Esophagus squamous epithelium (tissue), 4 donors: ENCODE measurements around the gene GP1BA.

Experiments used
- POLR2A ChIP-seq, 4 donors: fragments of 450-650 bp; IDR thresholded peaks; one replicate each; pipeline ENCODE4 v1.6.1; 2017; ENCODE audit warnings: antibody characterized with exemption in 4 of 4, mild to moderate bottlenecking in 4 of 4, moderate library complexity in 3 of 4
- TF ChIP-seq, protein P1 (sequence below), 6 experiments: fragments of 450-650 bp in 4 of 6; fragments of 200-600 bp in 2 of 6; sonication (generic) in 2 of 6; IDR thresholded peaks; one replicate each; pipeline ENCODE4 v1.5.1; 2016 to 2019; ENCODE audit warnings: antibody characterized with exemption in 6 of 6, mild to moderate bottlenecking in 4 of 6, moderate library complexity in 4 of 6

DNA sequence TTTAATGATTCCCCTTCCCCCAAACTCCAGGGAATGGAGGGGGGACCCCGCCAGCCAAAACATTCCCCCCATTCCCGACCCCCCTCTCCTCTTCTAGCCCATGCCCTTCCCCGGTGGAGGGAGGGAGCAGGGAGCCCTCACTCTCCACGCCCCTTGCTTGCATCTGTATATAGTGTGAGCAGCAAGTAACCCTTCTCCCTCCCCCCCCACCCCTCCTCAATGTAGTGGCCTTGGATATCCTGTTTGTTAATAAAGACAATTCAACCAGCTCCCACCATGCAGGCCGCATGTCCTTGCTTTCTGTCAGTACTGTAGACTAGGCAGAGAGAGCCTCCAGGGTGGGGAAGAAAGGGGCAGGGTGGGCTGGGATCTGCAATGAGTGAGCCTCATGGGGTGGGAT lies 34.3 kb upstream of the GP1BA start:
- TF ChIP-seq, protein P1, sequence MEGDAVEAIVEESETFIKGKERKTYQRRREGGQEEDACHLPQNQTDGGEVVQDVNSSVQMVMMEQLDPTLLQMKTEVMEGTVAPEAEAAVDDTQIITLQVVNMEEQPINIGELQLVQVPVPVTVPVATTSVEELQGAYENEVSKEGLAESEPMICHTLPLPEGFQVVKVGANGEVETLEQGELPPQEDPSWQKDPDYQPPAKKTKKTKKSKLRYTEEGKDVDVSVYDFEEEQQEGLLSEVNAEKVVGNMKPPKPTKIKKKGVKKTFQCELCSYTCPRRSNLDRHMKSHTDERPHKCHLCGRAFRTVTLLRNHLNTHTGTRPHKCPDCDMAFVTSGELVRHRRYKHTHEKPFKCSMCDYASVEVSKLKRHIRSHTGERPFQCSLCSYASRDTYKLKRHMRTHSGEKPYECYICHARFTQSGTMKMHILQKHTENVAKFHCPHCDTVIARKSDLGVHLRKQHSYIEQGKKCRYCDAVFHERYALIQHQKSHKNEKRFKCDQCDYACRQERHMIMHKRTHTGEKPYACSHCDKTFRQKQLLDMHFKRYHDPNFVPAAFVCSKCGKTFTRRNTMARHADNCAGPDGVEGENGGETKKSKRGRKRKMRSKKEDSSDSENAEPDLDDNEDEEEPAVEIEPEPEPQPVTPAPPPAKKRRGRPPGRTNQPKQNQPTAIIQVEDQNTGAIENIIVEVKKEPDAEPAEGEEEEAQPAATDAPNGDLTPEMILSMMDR (IDR thresholded peaks at IDR 0.05), result no peak
- no peak for TF ChIP-seq POLR2A (IDR thresholded peaks at IDR 0.05)
